ENCODE measurements around the gene HDHD2. TPM values are rescaled to one million over a fixed set of nuclear protein-coding genes. Genes with fewer than 3 reads are reported as not detected.
"Not testable (repeated sequence)": the region's sequence is repeated elsewhere in the genome, so short reads cannot be mapped to it uniquely, and the experiment has no call there.

HDHD2 gene
- total and polyA plus RNA-seq, 4 donors = 17.0 to 23.0 (median 18.5) TPM

- Histone ChIP-seq H3K27ac (ENCODE audit: low read depth in 1 of 2, low read length in 2 of 2) (no peak overlapping the region), H3K36me3 (ENCODE audit: control insufficient read depth in 4 of 4, insufficient read depth in 3 of 4, low read depth in 1 of 4, low read length in 3 of 4) (no peaks in the 10 kb centered on the region), H3K4me1 (ENCODE audit: control insufficient read depth in 4 of 4, insufficient read depth in 4 of 4, low read length in 3 of 4) (no peaks in the 10 kb centered on the region), H3K4me3 (ENCODE audit: low read depth in 1 of 3, low read length in 3 of 3) (no peak overlapping the region), H3K9ac (ENCODE audit: low read depth in 1 of 2, low read length in 2 of 2) (no peak overlapping the region), H3K27me3 (ENCODE audit: control insufficient read depth in 4 of 4, insufficient read depth in 4 of 4, low read length in 3 of 4) (no peaks in the 10 kb centered on the region), H3K9me3 (ENCODE audit: control insufficient read depth in 4 of 4, low read length in 3 of 4) (peaks cover 0 to 1% (median 0%) of the 10 kb centered on the region in 4 donors)
- no peak for TF ChIP-seq TAF1 (conservative IDR thresholded peaks at IDR 0.05)
- no peak for TF ChIP-seq RXRA (IDR thresholded peaks at IDR 0.05)
- 84% methylated on average over 5 of the region's 5 CpGs for WGBS
- no peak for DNase-seq (ENCODE audit: low spot score)
Measured at GRCh38 chr18:47184419-47185050, 34.2 kb upstream of the HDHD2 start.

- H3K9ac ChIP-seq (ENCODE audit: low read depth in 1 of 2, low read length in 2 of 2); DNase-seq (ENCODE audit: low spot score): not testable (repeated sequence)
- 88% methylated on average over 5 of the region's 5 CpGs for WGBS
Measured at GRCh38 chr18:47182156-47182555, 31.9 kb upstream of the HDHD2 start.

GRCh38 chr18:47180765-47181164 lies 30.5 kb upstream of the HDHD2 start:
- H3K9me3 ChIP-seq (ENCODE audit: control insufficient read depth in 4 of 4, low read length in 3 of 4) = peaks cover 0 to 1% (median 0%) of the 10 kb centered on the region in 4 donors
- H3K27me3 ChIP-seq (ENCODE audit: control insufficient read depth in 4 of 4, insufficient read depth in 4 of 4, low read length in 3 of 4) = no peaks in the 10 kb centered on the region
- H3K4me3 ChIP-seq (ENCODE audit: low read depth in 1 of 3, low read length in 3 of 3) = no peak overlapping the region
- no peak overlapping the region for H3K9ac ChIP-seq (ENCODE audit: low read depth in 1 of 2, low read length in 2 of 2)
- no peak overlapping the region for H3K27ac ChIP-seq (ENCODE audit: low read depth in 1 of 2, low read length in 2 of 2)
- 77% methylated on average over 3 of the region's 3 CpGs for WGBS
- TF ChIP-seq JUND (IDR thresholded peaks at IDR 0.05) (no peak), EGR1 (IDR thresholded peaks at IDR 0.05; ENCODE audit: low read depth in 2 of 2) (no peak), SP1 (IDR thresholded peaks at IDR 0.05) (no peak), ATF3 (IDR thresholded peaks at IDR 0.05) (no peak), HNF4G (IDR thresholded peaks at IDR 0.05) (no peak), ZBTB33 (IDR thresholded peaks at IDR 0.05) (no peak), GABPA (IDR thresholded peaks at IDR 0.05 in 1 of 2, conservative IDR thresholded peaks at IDR 0.05 in 1 of 2) (no peak), NR2F2 (IDR thresholded peaks at IDR 0.05) (no peak), CTCF (IDR thresholded peaks at IDR 0.05; ENCODE audit: low read depth, low read length, missing input control) (no peak), HNF4A (conservative IDR thresholded peaks at IDR 0.05) (no peak), FOXA2 (IDR thresholded peaks at IDR 0.05) (no peak), TAF1 (conservative IDR thresholded peaks at IDR 0.05) (no peak), REST (IDR thresholded peaks at IDR 0.05) (no peak), RAD21 (IDR thresholded peaks at IDR 0.05) (no peak), RXRA (IDR thresholded peaks at IDR 0.05) (no peak), MAX (IDR thresholded peaks at IDR 0.05) (no peak), FOXA1 (IDR thresholded peaks at IDR 0.05) (no peak), YY1 (IDR thresholded peaks at IDR 0.05) (no peak)
- H3K36me3 ChIP-seq (ENCODE audit: control insufficient read depth in 4 of 4, insufficient read depth in 3 of 4, low read depth in 1 of 4, low read length in 3 of 4) = no peaks in the 10 kb centered on the region
- no peaks in the 10 kb centered on the region for H3K4me1 ChIP-seq (ENCODE audit: control insufficient read depth in 4 of 4, insufficient read depth in 4 of 4, low read length in 3 of 4)
- DNase-seq (ENCODE audit: low spot score) = no peak

More at GRCh38 chr18:47182156-47182555, 31.9 kb upstream of the HDHD2 start:
- H3K36me3 ChIP-seq (ENCODE audit: control insufficient read depth in 4 of 4, insufficient read depth in 3 of 4, low read depth in 1 of 4, low read length in 3 of 4); H3K27ac ChIP-seq (ENCODE audit: low read depth in 1 of 2, low read length in 2 of 2); H3K4me1 ChIP-seq (ENCODE audit: control insufficient read depth in 4 of 4, insufficient read depth in 4 of 4, low read length in 3 of 4); H3K9me3 ChIP-seq (ENCODE audit: control insufficient read depth in 4 of 4, low read length in 3 of 4); H3K27me3 ChIP-seq (ENCODE audit: control insufficient read depth in 4 of 4, insufficient read depth in 4 of 4, low read length in 3 of 4); H3K4me3 ChIP-seq (ENCODE audit: low read depth in 1 of 3, low read length in 3 of 3): not testable (repeated sequence)

Measured in liver (tissue), 9 donors.